Measurements from ENCODE around the gene ADCY7.

DNA sequence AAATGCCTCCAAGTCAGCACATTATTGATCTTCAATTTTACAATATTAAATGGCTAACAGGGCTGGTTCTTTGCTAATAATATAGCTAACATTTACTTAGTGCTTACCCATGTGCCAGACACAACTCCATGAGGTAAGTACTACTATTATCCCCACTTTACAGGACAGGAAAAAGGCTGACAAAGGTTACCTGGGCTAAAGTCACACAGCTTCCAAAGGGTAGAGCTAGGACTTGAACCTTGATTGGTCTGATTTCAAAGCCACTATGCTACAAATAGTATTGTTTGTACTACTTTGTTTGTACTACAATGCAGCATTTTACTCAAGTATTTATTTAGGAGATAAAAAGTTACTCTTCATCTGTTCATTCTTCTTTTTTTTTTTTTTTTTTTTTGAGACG, 70.5 kb downstream of the ADCY7 start:
- TF ChIP-seq, protein P1, sequence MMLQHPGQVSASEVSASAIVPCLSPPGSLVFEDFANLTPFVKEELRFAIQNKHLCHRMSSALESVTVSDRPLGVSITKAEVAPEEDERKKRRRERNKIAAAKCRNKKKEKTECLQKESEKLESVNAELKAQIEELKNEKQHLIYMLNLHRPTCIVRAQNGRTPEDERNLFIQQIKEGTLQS (CRISPR knock-in tag; conservative IDR thresholded peaks at IDR 0.05), result no peak
- TF ChIP-seq, protein P2, sequence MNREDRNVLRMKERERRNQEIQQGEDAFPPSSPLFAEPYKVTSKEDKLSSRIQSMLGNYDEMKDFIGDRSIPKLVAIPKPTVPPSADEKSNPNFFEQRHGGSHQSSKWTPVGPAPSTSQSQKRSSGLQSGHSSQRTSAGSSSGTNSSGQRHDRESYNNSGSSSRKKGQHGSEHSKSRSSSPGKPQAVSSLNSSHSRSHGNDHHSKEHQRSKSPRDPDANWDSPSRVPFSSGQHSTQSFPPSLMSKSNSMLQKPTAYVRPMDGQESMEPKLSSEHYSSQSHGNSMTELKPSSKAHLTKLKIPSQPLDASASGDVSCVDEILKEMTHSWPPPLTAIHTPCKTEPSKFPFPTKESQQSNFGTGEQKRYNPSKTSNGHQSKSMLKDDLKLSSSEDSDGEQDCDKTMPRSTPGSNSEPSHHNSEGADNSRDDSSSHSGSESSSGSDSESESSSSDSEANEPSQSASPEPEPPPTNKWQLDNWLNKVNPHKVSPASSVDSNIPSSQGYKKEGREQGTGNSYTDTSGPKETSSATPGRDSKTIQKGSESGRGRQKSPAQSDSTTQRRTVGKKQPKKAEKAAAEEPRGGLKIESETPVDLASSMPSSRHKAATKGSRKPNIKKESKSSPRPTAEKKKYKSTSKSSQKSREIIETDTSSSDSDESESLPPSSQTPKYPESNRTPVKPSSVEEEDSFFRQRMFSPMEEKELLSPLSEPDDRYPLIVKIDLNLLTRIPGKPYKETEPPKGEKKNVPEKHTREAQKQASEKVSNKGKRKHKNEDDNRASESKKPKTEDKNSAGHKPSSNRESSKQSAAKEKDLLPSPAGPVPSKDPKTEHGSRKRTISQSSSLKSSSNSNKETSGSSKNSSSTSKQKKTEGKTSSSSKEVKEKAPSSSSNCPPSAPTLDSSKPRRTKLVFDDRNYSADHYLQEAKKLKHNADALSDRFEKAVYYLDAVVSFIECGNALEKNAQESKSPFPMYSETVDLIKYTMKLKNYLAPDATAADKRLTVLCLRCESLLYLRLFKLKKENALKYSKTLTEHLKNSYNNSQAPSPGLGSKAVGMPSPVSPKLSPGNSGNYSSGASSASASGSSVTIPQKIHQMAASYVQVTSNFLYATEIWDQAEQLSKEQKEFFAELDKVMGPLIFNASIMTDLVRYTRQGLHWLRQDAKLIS (CRISPR knock-in tag; IDR thresholded peaks at IDR 0.05; ENCODE audit: borderline replicate concordance), result no peak
- TF ChIP-seq, protein P3, sequence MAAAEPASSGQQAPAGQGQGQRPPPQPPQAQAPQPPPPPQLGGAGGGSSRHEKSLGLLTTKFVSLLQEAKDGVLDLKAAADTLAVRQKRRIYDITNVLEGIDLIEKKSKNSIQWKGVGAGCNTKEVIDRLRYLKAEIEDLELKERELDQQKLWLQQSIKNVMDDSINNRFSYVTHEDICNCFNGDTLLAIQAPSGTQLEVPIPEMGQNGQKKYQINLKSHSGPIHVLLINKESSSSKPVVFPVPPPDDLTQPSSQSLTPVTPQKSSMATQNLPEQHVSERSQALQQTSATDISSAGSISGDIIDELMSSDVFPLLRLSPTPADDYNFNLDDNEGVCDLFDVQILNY (CRISPR knock-in tag; IDR thresholded peaks at IDR 0.05), result no peak
- TF ChIP-seq SP1 (CRISPR knock-in tag; conservative IDR thresholded peaks at IDR 0.05) (no peak), TEAD4 (CRISPR knock-in tag; IDR thresholded peaks at IDR 0.05) (no peak), ATF1 (CRISPR knock-in tag; IDR thresholded peaks at IDR 0.05) (no peak)
- TF ChIP-seq, protein P4, sequence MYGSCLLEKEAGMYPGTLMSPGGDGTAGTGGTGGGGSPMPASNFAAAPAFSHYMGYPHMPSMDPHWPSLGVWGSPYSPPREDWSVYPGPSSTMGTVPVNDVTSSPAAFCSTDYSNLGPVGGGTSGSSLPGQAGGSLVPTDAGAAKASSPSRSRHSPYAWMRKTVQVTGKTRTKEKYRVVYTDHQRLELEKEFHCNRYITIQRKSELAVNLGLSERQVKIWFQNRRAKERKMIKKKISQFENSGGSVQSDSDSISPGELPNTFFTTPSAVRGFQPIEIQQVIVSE (CRISPR knock-in tag; IDR thresholded peaks at IDR 0.05; ENCODE audit: borderline replicate concordance), result no peak
- TF ChIP-seq, protein P5, sequence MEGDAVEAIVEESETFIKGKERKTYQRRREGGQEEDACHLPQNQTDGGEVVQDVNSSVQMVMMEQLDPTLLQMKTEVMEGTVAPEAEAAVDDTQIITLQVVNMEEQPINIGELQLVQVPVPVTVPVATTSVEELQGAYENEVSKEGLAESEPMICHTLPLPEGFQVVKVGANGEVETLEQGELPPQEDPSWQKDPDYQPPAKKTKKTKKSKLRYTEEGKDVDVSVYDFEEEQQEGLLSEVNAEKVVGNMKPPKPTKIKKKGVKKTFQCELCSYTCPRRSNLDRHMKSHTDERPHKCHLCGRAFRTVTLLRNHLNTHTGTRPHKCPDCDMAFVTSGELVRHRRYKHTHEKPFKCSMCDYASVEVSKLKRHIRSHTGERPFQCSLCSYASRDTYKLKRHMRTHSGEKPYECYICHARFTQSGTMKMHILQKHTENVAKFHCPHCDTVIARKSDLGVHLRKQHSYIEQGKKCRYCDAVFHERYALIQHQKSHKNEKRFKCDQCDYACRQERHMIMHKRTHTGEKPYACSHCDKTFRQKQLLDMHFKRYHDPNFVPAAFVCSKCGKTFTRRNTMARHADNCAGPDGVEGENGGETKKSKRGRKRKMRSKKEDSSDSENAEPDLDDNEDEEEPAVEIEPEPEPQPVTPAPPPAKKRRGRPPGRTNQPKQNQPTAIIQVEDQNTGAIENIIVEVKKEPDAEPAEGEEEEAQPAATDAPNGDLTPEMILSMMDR (IDR thresholded peaks at IDR 0.05), result no peak
- TF ChIP-seq, protein P6, sequence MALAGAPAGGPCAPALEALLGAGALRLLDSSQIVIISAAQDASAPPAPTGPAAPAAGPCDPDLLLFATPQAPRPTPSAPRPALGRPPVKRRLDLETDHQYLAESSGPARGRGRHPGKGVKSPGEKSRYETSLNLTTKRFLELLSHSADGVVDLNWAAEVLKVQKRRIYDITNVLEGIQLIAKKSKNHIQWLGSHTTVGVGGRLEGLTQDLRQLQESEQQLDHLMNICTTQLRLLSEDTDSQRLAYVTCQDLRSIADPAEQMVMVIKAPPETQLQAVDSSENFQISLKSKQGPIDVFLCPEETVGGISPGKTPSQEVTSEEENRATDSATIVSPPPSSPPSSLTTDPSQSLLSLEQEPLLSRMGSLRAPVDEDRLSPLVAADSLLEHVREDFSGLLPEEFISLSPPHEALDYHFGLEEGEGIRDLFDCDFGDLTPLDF (CRISPR knock-in tag; IDR thresholded peaks at IDR 0.05), result no peak
- TF ChIP-seq, protein P7, sequence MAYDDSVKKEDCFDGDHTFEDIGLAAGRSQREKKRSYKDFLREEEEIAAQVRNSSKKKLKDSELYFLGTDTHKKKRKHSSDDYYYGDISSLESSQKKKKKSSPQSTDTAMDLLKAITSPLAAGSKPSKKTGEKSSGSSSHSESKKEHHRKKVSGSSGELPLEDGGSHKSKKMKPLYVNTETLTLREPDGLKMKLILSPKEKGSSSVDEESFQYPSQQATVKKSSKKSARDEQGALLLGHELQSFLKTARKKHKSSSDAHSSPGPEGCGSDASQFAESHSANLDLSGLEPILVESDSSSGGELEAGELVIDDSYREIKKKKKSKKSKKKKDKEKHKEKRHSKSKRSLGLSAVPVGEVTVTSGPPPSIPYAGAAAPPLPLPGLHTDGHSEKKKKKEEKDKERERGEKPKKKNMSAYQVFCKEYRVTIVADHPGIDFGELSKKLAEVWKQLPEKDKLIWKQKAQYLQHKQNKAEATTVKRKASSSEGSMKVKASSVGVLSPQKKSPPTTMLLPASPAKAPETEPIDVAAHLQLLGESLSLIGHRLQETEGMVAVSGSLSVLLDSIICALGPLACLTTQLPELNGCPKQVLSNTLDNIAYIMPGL (CRISPR knock-in tag; IDR thresholded peaks at IDR 0.05), result no peak

All from WTC11 (cell line).